HepG2 (cell line): ENCODE results near the gene CRISPLD2. TPM values are rescaled to one million over a fixed set of nuclear protein-coding genes. Genes with fewer than 3 reads are reported as not detected.
A peak's percentile ranks its signal among the peaks of the same experiment; 100 is the strongest.

Experiments used
- CCDC6 ChIP-seq: sonication (generic); formaldehyde crosslinking; IDR thresholded peaks from 2 replicates; pipeline ENCODE4 v1.8.1; 2022; ENCODE audit warnings: mild to moderate bottlenecking, missing genetic modification reagents, moderate library complexity
- GRHL1 ChIP-seq: sonication (generic); formaldehyde crosslinking; conservative IDR thresholded peaks from 2 replicates; pipeline ENCODE4 v1.8.0; 2022; ENCODE audit warnings: missing genetic modification reagents
- HINFP ChIP-seq: sonication (generic); formaldehyde crosslinking; IDR thresholded peaks from 2 replicates; pipeline ENCODE4 v1.4.0; 2020; ENCODE audit warnings: low read depth, mild to moderate bottlenecking, missing genetic modification reagents
- HMG20A ChIP-seq: IDR thresholded peaks from 2 replicates; pipeline ENCODE4 v1.6.1; 2016; ENCODE audit warnings: borderline replicate concordance
- HNRNPL ChIP-seq: fragments of 200-400 bp; formaldehyde crosslinking; IDR thresholded peaks from 2 replicates; pipeline ENCODE4 v1.6.1; 2017; ENCODE audit warnings: mild to moderate bottlenecking, low read depth, low read length
- ISX ChIP-seq: sonication (generic); formaldehyde crosslinking; conservative IDR thresholded peaks from 2 replicates; pipeline ENCODE4 v1.5.0; 2020; ENCODE audit warnings: missing genetic modification reagents
- KLF16 ChIP-seq, 2 experiments: sonication (generic) in 1 of 2; formaldehyde crosslinking in 1 of 2; IDR thresholded peaks; 2 replicates each; pipeline versions ENCODE4 v1.6.1 to v1.8.0; 2016 to 2023; ENCODE audit warnings: missing genetic modification reagents in 2 of 2, missing compliant biosample characterization in 1 of 2
- MIER2 ChIP-seq: IDR thresholded peaks from 2 replicates; pipeline ENCODE4 v1.6.1; 2016; ENCODE audit warnings: missing biosample characterization, missing genetic modification reagents
- MLLT10 ChIP-seq: sonication (generic); formaldehyde crosslinking; IDR thresholded peaks from 2 replicates; pipeline ENCODE4 v1.4.0; 2020; ENCODE audit warnings: missing genetic modification reagents
- MZF1 ChIP-seq: sonication (generic); formaldehyde crosslinking; IDR thresholded peaks from 2 replicates; pipeline ENCODE4 v1.8.1; 2023; ENCODE audit warnings: mild to moderate bottlenecking, missing genetic modification reagents, borderline replicate concordance
- NCOA5 ChIP-seq: sonication (generic); formaldehyde crosslinking; IDR thresholded peaks from 2 replicates; pipeline ENCODE4 v1.4.0; 2020; ENCODE audit warnings: missing genetic modification reagents
- NFE2L2 ChIP-seq: fragments of 150-350 bp; IDR thresholded peaks from 2 replicates; pipeline ENCODE4 v1.6.1; 2014; ENCODE audit warnings: low read length
- NKX3-1 ChIP-seq: sonication (generic); formaldehyde crosslinking; IDR thresholded peaks from 2 replicates; pipeline ENCODE4 v1.5.0; 2020; ENCODE audit warnings: missing genetic modification reagents
- ONECUT2 ChIP-seq: sonication (generic); formaldehyde crosslinking; IDR thresholded peaks from 2 replicates; pipeline ENCODE4 v1.4.0; 2020; ENCODE audit warnings: missing genetic modification reagents
- PAWR ChIP-seq: sonication (generic); formaldehyde crosslinking; IDR thresholded peaks from 2 replicates; pipeline ENCODE4 v1.4.0; 2020; ENCODE audit warnings: missing genetic modification reagents, mild to moderate bottlenecking, borderline replicate concordance
- PHF20 ChIP-seq: sonication (generic); formaldehyde crosslinking; IDR thresholded peaks from 2 replicates; pipeline ENCODE4 v1.5.0; 2020; ENCODE audit warnings: mild to moderate bottlenecking, missing genetic modification reagents
- POLR2G ChIP-seq: fragments of 200-400 bp; formaldehyde crosslinking; IDR thresholded peaks from 2 replicates; pipeline ENCODE4 v1.6.1; 2018; ENCODE audit warnings: mild to moderate bottlenecking, low read depth, low read length, moderate library complexity
- SMAD3 ChIP-seq: sonication (generic); formaldehyde crosslinking; IDR thresholded peaks from 2 replicates; pipeline ENCODE4 v1.4.0; 2020; ENCODE audit warnings: missing genetic modification reagents
- SRF ChIP-seq: IDR thresholded peaks from 2 replicates; pipeline ENCODE4 v1.6.1; 2011; ENCODE audit warnings: mild to moderate bottlenecking, low read depth, low read length, moderate library complexity
- ZC3H4 ChIP-seq: sonication (generic); formaldehyde crosslinking; IDR thresholded peaks from 2 replicates; pipeline ENCODE4 v1.4.0; 2020; ENCODE audit warnings: missing genetic modification reagents, borderline replicate concordance
- ZFY ChIP-seq: sonication (generic); formaldehyde crosslinking; IDR thresholded peaks from 2 replicates; pipeline ENCODE4 v1.4.0; 2020; ENCODE audit warnings: missing genetic modification reagents
- ZNF124 ChIP-seq: sonication (generic); formaldehyde crosslinking; IDR thresholded peaks from 2 replicates; pipeline ENCODE4 v1.4.0; 2020; ENCODE audit warnings: missing genetic modification reagents
- ZNF230 ChIP-seq: sonication (generic); formaldehyde crosslinking; IDR thresholded peaks from 2 replicates; pipeline ENCODE4 v1.4.0; 2020; ENCODE audit warnings: mild to moderate bottlenecking, missing genetic modification reagents
- ZNF557 ChIP-seq: sonication (generic); formaldehyde crosslinking; IDR thresholded peaks from 2 replicates; pipeline ENCODE4 v1.4.0; 2020; ENCODE audit warnings: missing genetic modification reagents
- ZNF691 ChIP-seq: sonication (generic); formaldehyde crosslinking; IDR thresholded peaks from 2 replicates; pipeline ENCODE4 v1.4.0; 2020; ENCODE audit warnings: missing genetic modification reagents, low read depth, mild to moderate bottlenecking, borderline replicate concordance
- ZNF777 ChIP-seq: sonication (generic); formaldehyde crosslinking; IDR thresholded peaks from 2 replicates; pipeline ENCODE4 v1.4.0; 2020; ENCODE audit warnings: missing genetic modification reagents
- ZNF780A ChIP-seq: sonication (generic); formaldehyde crosslinking; IDR thresholded peaks from 2 replicates; pipeline ENCODE4 v1.8.0; 2022; ENCODE audit warnings: mild to moderate bottlenecking, missing genetic modification reagents, moderate library complexity
- ZNF790 ChIP-seq: sonication (generic); formaldehyde crosslinking; IDR thresholded peaks from 2 replicates; pipeline ENCODE4 v1.8.0; 2022; ENCODE audit warnings: missing genetic modification reagents, mild to moderate bottlenecking, borderline replicate concordance
- ZNF850 ChIP-seq: sonication (generic); formaldehyde crosslinking; conservative IDR thresholded peaks from 2 replicates; pipeline ENCODE4 v1.9.0; 2021; ENCODE audit warnings: mild to moderate bottlenecking, missing genetic modification reagents
- polyA plus RNA-seq, 8 experiments: library from polyadenylated mRNA; depleted of rRNA in 3 of 8; stranded (reverse) in 7 of 8; unstranded in 1 of 8; fragments of >200 nt; fragmentation: Illumina TruSeq in 4 of 8; extraction: Trizol in 4 of 8; gene quantifications; 2 replicates each; pipeline versions ENCODE4 v1.2.1 to v1.2.3, GENCODE V29; 2011 to 2016; ENCODE audit warnings: low read depth in 4 of 8, missing spikeins in 1 of 8, mixed read lengths in 1 of 8; ENCODE audit not compliant: insufficient read depth in 1 of 8
- total RNA-seq, 5 experiments: library from RNA; depleted of rRNA; stranded (reverse); fragments of >200 nt; fragmentation: Illumina TruSeq; extraction: Trizol; gene quantifications; 2 replicates each; pipeline ENCODE4 v1.2.3, GENCODE V29; 2016; ENCODE audit warnings: low read depth in 1 of 5

Gene CRISPLD2
- total and polyA plus RNA-seq, 2 of the 13 experiments (the other 11 are each of a cell fraction or from before 2014, with no cell fraction given): 0.04 to 0.31 TPM

GRCh38 chr16:84851192-84852127 lies 31.7 kb downstream of the CRISPLD2 start (continued):
- TF ChIP-seq ISX (CRISPR knock-in tag) (no peak), HMG20A (CRISPR knock-in tag) (peak; percentile 97), PAWR (CRISPR knock-in tag) (no peak), NKX3-1 (CRISPR knock-in tag) (peak; percentile 73; the same call in 1 of the 2 replicates), MLLT10 (CRISPR knock-in tag) (no peak), ZNF557 (CRISPR knock-in tag) (no peak), NFE2L2 (no peak), ONECUT2 (CRISPR knock-in tag) (no peak), PHF20 (CRISPR knock-in tag) (no peak), HINFP (CRISPR knock-in tag) (no peak), ZNF780A (CRISPR knock-in tag) (no peak), CCDC6 (no peak), MZF1 (CRISPR knock-in tag) (no peak), SRF (no peak), ZNF850 (CRISPR knock-in tag) (no peak), ZNF230 (no peak), MIER2 (CRISPR knock-in tag) (no peak), ZNF790 (CRISPR knock-in tag) (0 out of 2 replicates have a peak, but pooled peaks have one; percentile 66), POLR2G (no peak), NCOA5 (CRISPR knock-in tag) (no peak), KLF16 (CRISPR knock-in tag; IDR thresholded peaks at IDR 0.05) (peak in 1 of 2 experiments; percentile 72; a peak in 2 of 4 replicates), SMAD3 (CRISPR knock-in tag) (peak; percentile 72; the same call in 1 of the 2 replicates), ZNF777 (CRISPR knock-in tag) (no peak), GRHL1 (CRISPR knock-in tag) (no peak), ZFY (CRISPR knock-in tag) (peak; percentile 44), ZNF124 (CRISPR knock-in tag) (no peak), ZC3H4 (CRISPR knock-in tag) (no peak), ZNF691 (CRISPR knock-in tag) (no peak; the same call in 1 of the 2 replicates), HNRNPL (0 out of 2 replicates have a peak, but pooled peaks have one; percentile 78)
